GOT3 (cell line): ENCODE data around the gene RGS9BP.
"Not testable (repeated sequence)": the region's sequence is repeated elsewhere in the genome, so short reads cannot be mapped to it uniquely, and the experiment has no call there.

Source experiments
- DNase-seq: peaks from one replicate; lab custom pipeline; 2025; ENCODE audit warnings: mixed read lengths; lab: John Stamatoyannopoulos, UW

RGS9BP gene

GRCh38 chr19:32695506-32695905 lies 19.9 kb downstream of the RGS9BP start:
- not testable (repeated sequence) for DNase-seq

GRCh38 chr19:32696771-32697170 lies 21.1 kb downstream of the RGS9BP start:
- DNase-seq, result not testable (repeated sequence)

- DNase-seq, result not testable (repeated sequence)
These were observed 24.5 kb downstream of the RGS9BP start for GRCh38 chr19:32700129-32700528.

GRCh38 chr19:32702010-32702409 lies 26.4 kb downstream of the RGS9BP start:
- no peak for DNase-seq

GRCh38 chr19:32704006-32704405 lies 28.4 kb downstream of the RGS9BP start:
- DNase-seq, result not testable (repeated sequence)

- DNase-seq, result no peak
These were observed 32.8 kb downstream of the RGS9BP start for GRCh38 chr19:32708457-32708856.

GRCh38 chr19:32709032-32709431 lies 33.4 kb downstream of the RGS9BP start:
- DNase-seq, result no peak

- DNase-seq, result no peak
These were observed 36.1 kb downstream of the RGS9BP start for GRCh38 chr19:32711747-32712146.

GRCh38 chr19:32716203-32716602 lies 40.6 kb downstream of the RGS9BP start:
- DNase-seq, result not testable (repeated sequence)

- DNase-seq, result no peak
These were observed 41.8 kb downstream of the RGS9BP start for GRCh38 chr19:32717496-32717895.

- DNase-seq, result no peak
These were observed 42.6 kb downstream of the RGS9BP start for GRCh38 chr19:32718286-32718685.

GRCh38 chr19:32719611-32720059 lies 44.0 kb downstream of the RGS9BP start, which contains the start of gene TDRD12:
Gene TDRD12 (plus strand): TSS chr19:32719767. CDS start chr19:32720073, 306 bp downstream.
- DNase-seq, result no peak

- DNase-seq, result no peak
These were observed 44.7 kb downstream of the RGS9BP start for GRCh38 chr19:32720216-32720935.

- DNase-seq, result no peak
These were observed 45.2 kb downstream of the RGS9BP start for GRCh38 chr19:32720936-32721250.
